Erythroblast (primary cell): ENCODE data around the gene LRMDA.

Experiments
- DNase-seq, 2 experiments: peaks; one replicate each; lab custom pipeline; 2025; lab: John Stamatoyannopoulos, UW
- GATA1 ChIP-seq: IDR thresholded peaks from 2 replicates; pipeline ENCODE4 v1.6.1; 2011; ENCODE audit warnings: low read depth, mild to moderate bottlenecking, control low read depth, low read length, moderate library complexity
- POLR2A ChIP-seq: IDR thresholded peaks from 2 replicates; pipeline ENCODE4 v1.6.1; 2011; ENCODE audit warnings: mild to moderate bottlenecking, low read length

LRMDA gene

GRCh38 chr10:75431180-75432111 is at the start of gene LRMDA:
TSS of gene LRMDA (plus strand) at chr10:75431624.
- DNase-seq, result peak; percentile 33 to 43
- TF ChIP-seq GATA1 (no peak), POLR2A (no peak)

- no peak for DNase-seq
- TF ChIP-seq POLR2A, result no peak
- no peak for TF ChIP-seq GATA1
These were observed 45.3 kb upstream of the LRMDA start for GRCh38 chr10:75386128-75386527.

GRCh38 chr10:75388082-75388481 is 43.3 kb upstream of the LRMDA start:
- DNase-seq, result no peak
- TF ChIP-seq GATA1, result no peak
- no peak for TF ChIP-seq POLR2A

- no peak for DNase-seq
These were observed 41.2 kb upstream of the LRMDA start for GRCh38 chr10:75390178-75390577.

GRCh38 chr10:75392271-75392670 is 39.2 kb upstream of the LRMDA start:
- no peak for DNase-seq
- TF ChIP-seq POLR2A (no peak), GATA1 (no peak)

More at GRCh38 chr10:75390178-75390577, 41.2 kb upstream of the LRMDA start:
- TF ChIP-seq GATA1 (no peak), POLR2A (no peak)

GRCh38 chr10:75392744-75393143 is 38.7 kb upstream of the LRMDA start:
- no peak for DNase-seq
- TF ChIP-seq POLR2A (no peak), GATA1 (no peak)

GRCh38 chr10:75394221-75394620 is 37.2 kb upstream of the LRMDA start:
- DNase-seq, result no peak
- TF ChIP-seq POLR2A (no peak), GATA1 (no peak)

GRCh38 chr10:75395066-75395931 is 36.1 kb upstream of the LRMDA start:
- DNase-seq, result peak; percentile 31 to 55
- TF ChIP-seq GATA1 (no peak), POLR2A (no peak)

GRCh38 chr10:75395932-75396630 is 35.3 kb upstream of the LRMDA start:
- no peak for DNase-seq
- no peak for TF ChIP-seq GATA1
- no peak for TF ChIP-seq POLR2A

- no peak for DNase-seq
- TF ChIP-seq GATA1 (no peak), POLR2A (no peak)
These were observed 34.6 kb upstream of the LRMDA start for GRCh38 chr10:75396631-75397495.

GRCh38 chr10:75397496-75398199 is 33.8 kb upstream of the LRMDA start:
- no peak for DNase-seq

GRCh38 chr10:75398200-75398691 is 33.2 kb upstream of the LRMDA start:
- no peak for TF ChIP-seq GATA1
- TF ChIP-seq POLR2A, result no peak
- no peak for DNase-seq

More at GRCh38 chr10:75397496-75398199, 33.8 kb upstream of the LRMDA start:
- TF ChIP-seq GATA1 (no peak), POLR2A (no peak)
